ENCODE measurements around the gene CCDC88B. TPM values are rescaled to one million over a fixed set of nuclear protein-coding genes. Genes with fewer than 3 reads are reported as not detected.
"Not testable (repeated sequence)": the region's sequence is repeated elsewhere in the genome, so short reads cannot be mapped to it uniquely, and the experiment has no call there.

The CCDC88B gene
- total RNA-seq, 2 experiments from 2014 or later, result 152 to 164 TPM

GRCh38 chr11:64318766-64319761 is 20.9 kb upstream of the CCDC88B start:
- H3K27ac Mint-ChIP-seq, result peak overlapping the region; percentile 100
- peak overlapping the region; percentile 95 for H3K4me3 Mint-ChIP-seq
- H3K4me1 Mint-ChIP-seq, result peaks cover 39% of the 10 kb centered on the region
- CTCF ChIA-PET, result interaction anchor here (1.4 to 3.5 kb wide), 9 partner anchors 12 to 369 kb away, joined by 3 to 140 read pairs (median 10); partner anchors contain the start of genes FERMT3 and FKBP2
- DNase-seq, result peak; percentile 41
- H3K27me3 Mint-ChIP-seq, result no peaks in the 10 kb centered on the region
- peaks cover 19% of the 10 kb centered on the region for H3K36me3 Mint-ChIP-seq
- no peak for ATAC-seq
- H3K9me3 Mint-ChIP-seq (ENCODE audit: low read depth), result no peaks in the 10 kb centered on the region

- Mint-ChIP-seq H3K4me3 (no peak overlapping the region), H3K4me1 (peaks cover 35% of the 10 kb centered on the region), H3K27ac (no peak overlapping the region), H3K9me3 (ENCODE audit: low read depth) (no peaks in the 10 kb centered on the region), H3K27me3 (no peaks in the 10 kb centered on the region), H3K36me3 (peaks cover 16% of the 10 kb centered on the region)
- CTCF ChIA-PET, result interaction anchor here (1.7 kb wide), 1 partner anchor 11 kb away, joined by 9 read pairs; no protein-coding TSS in a partner anchor
- DNase-seq (no peak), ATAC-seq (no peak)
Observed at GRCh38 chr11:64320556-64320955, 19.4 kb upstream of the CCDC88B start.

GRCh38 chr11:64321026-64321425 is 19.0 kb upstream of the CCDC88B start:
- Mint-ChIP-seq H3K27ac (peak overlapping the region; percentile 52), H3K9me3 (ENCODE audit: low read depth) (no peaks in the 10 kb centered on the region), H3K4me3 (no peak overlapping the region), H3K36me3 (peaks cover 16% of the 10 kb centered on the region), H3K27me3 (no peaks in the 10 kb centered on the region), H3K4me1 (peaks cover 35% of the 10 kb centered on the region)
- ATAC-seq, result no peak
- no peak for DNase-seq
- CTCF ChIA-PET, result interaction anchor here (3.5 kb wide), 1 partner anchor 11 kb away, joined by 13 read pairs; no protein-coding TSS in a partner anchor

- Mint-ChIP-seq H3K27me3 (no peaks in the 10 kb centered on the region), H3K4me3 (no peak overlapping the region), H3K9me3 (ENCODE audit: low read depth) (no peaks in the 10 kb centered on the region), H3K36me3 (peaks cover 16% of the 10 kb centered on the region), H3K27ac (no peak overlapping the region), H3K4me1 (peaks cover 31% of the 10 kb centered on the region)
- CTCF ChIA-PET, result interaction anchor here (3.5 kb wide), 1 partner anchor 10 kb away, joined by 13 read pairs; no protein-coding TSS in a partner anchor
- ATAC-seq (no peak), DNase-seq (no peak)
Observed at GRCh38 chr11:64321533-64321932, 18.5 kb upstream of the CCDC88B start.

GRCh38 chr11:64322925-64323260 is 17.1 kb upstream of the CCDC88B start:
- H3K27ac Mint-ChIP-seq, result no peak overlapping the region
- no peak for ATAC-seq
- peaks cover 11% of the 10 kb centered on the region for H3K36me3 Mint-ChIP-seq
- peaks cover 23% of the 10 kb centered on the region for H3K4me1 Mint-ChIP-seq
- DNase-seq, result no peak
- H3K9me3 Mint-ChIP-seq (ENCODE audit: low read depth), result no peaks in the 10 kb centered on the region
- H3K4me3 Mint-ChIP-seq, result no peak overlapping the region
- H3K27me3 Mint-ChIP-seq, result no peaks in the 10 kb centered on the region
- CTCF ChIA-PET, result interaction anchor here (3.5 kb wide), 1 partner anchor 9 kb away, joined by 13 read pairs; no protein-coding TSS in a partner anchor

- Mint-ChIP-seq H3K9me3 (ENCODE audit: low read depth) (no peaks in the 10 kb centered on the region), H3K27me3 (no peaks in the 10 kb centered on the region), H3K4me3 (no peak overlapping the region), H3K27ac (no peak overlapping the region), H3K4me1 (peaks cover 21% of the 10 kb centered on the region), H3K36me3 (peaks cover 9% of the 10 kb centered on the region)
- CTCF ChIA-PET, result interaction anchor here (3.5 kb wide), 1 partner anchor 8 kb away, joined by 13 read pairs; no protein-coding TSS in a partner anchor
- DNase-seq, result no peak
- no peak for ATAC-seq
Observed at GRCh38 chr11:64323373-64323772, 16.6 kb upstream of the CCDC88B start.

- H3K9me3 Mint-ChIP-seq (ENCODE audit: low read depth); H3K27me3 Mint-ChIP-seq; ATAC-seq; H3K36me3 Mint-ChIP-seq; DNase-seq; H3K27ac Mint-ChIP-seq; H3K4me3 Mint-ChIP-seq: not testable (repeated sequence)
- peaks cover 19% of the 10 kb centered on the region for H3K4me1 Mint-ChIP-seq
- CTCF ChIA-PET, result interaction anchor here (3.5 kb wide), 1 partner anchor 8 kb away, joined by 13 read pairs; no protein-coding TSS in a partner anchor
Observed at GRCh38 chr11:64323984-64324383, 16.0 kb upstream of the CCDC88B start.

- DNase-seq (no peak), ATAC-seq (no peak)
- CTCF ChIA-PET, result interaction anchor here (0.9 to 3.5 kb wide), 2 partner anchors 7 to 20 kb away, joined by 3 to 13 read pairs; no protein-coding TSS in a partner anchor
- no peaks in the 10 kb centered on the region for H3K27me3 Mint-ChIP-seq
- no peak overlapping the region for H3K27ac Mint-ChIP-seq
- H3K4me3 Mint-ChIP-seq, result no peak overlapping the region
- H3K36me3 Mint-ChIP-seq, result peaks cover 9% of the 10 kb centered on the region
- H3K9me3 Mint-ChIP-seq (ENCODE audit: low read depth), result no peaks in the 10 kb centered on the region
- peaks cover 13% of the 10 kb centered on the region for H3K4me1 Mint-ChIP-seq
Observed at GRCh38 chr11:64324692-64325469, 15.1 kb upstream of the CCDC88B start.

GRCh38 chr11:64327375-64327774 is 12.6 kb upstream of the CCDC88B start:
- ATAC-seq (no peak), DNase-seq (no peak)
- Mint-ChIP-seq H3K27me3 (no peaks in the 10 kb centered on the region), H3K4me3 (no peak overlapping the region), H3K4me1 (peaks cover 25% of the 10 kb centered on the region), H3K9me3 (ENCODE audit: low read depth) (no peaks in the 10 kb centered on the region), H3K27ac (no peak overlapping the region), H3K36me3 (no peaks in the 10 kb centered on the region)
- CTCF ChIA-PET, result interaction anchor here (1.2 to 1.4 kb wide), 2 partner anchors 10 to 13 kb away, joined by 3 to 4 read pairs; partner anchors contain the start of genes CCDC88B, PRDX5 and TRMT112

- Mint-ChIP-seq H3K27ac (no peak overlapping the region), H3K9me3 (ENCODE audit: low read depth) (no peaks in the 10 kb centered on the region), H3K36me3 (no peaks in the 10 kb centered on the region), H3K4me1 (peaks cover 27% of the 10 kb centered on the region), H3K27me3 (no peaks in the 10 kb centered on the region), H3K4me3 (no peak overlapping the region)
- no peak for ATAC-seq
- DNase-seq, result no peak
- CTCF ChIA-PET, result interaction anchor here (1.2 to 1.4 kb wide), 2 partner anchors 10 to 12 kb away, joined by 3 to 4 read pairs; partner anchors contain the start of genes CCDC88B, PRDX5 and TRMT112
Observed at GRCh38 chr11:64327993-64328392, 12.0 kb upstream of the CCDC88B start.

GRCh38 chr11:64330888-64331287 is 9.1 kb upstream of the CCDC88B start:
- peak overlapping the region; percentile 53 for H3K27ac Mint-ChIP-seq
- ATAC-seq (no peak), DNase-seq (peak; percentile 40)
- peaks cover 9% of the 10 kb centered on the region for H3K36me3 Mint-ChIP-seq
- CTCF ChIA-PET, result interaction anchor here (0.6 to 7.7 kb wide), 26 partner anchors 8 to 428 kb away, joined by 3 to 140 read pairs (median 4); partner anchors contain the start of genes CATSPERZ, CCDC88B, ESRRA and FKBP2
- no peaks in the 10 kb centered on the region for H3K9me3 Mint-ChIP-seq (ENCODE audit: low read depth)
- no peak overlapping the region for H3K4me3 Mint-ChIP-seq
- peaks cover 43% of the 10 kb centered on the region for H3K4me1 Mint-ChIP-seq
- no peaks in the 10 kb centered on the region for H3K27me3 Mint-ChIP-seq

- no peaks in the 10 kb centered on the region for H3K27me3 Mint-ChIP-seq
- H3K4me3 Mint-ChIP-seq, result peak overlapping the region; percentile 16
- H3K27ac Mint-ChIP-seq, result peak overlapping the region; percentile 83
- DNase-seq, result peak; percentile 96
- CTCF ChIA-PET, result interaction anchor here (0.6 to 7.7 kb wide), 33 partner anchors 9 to 413 kb away, joined by 3 to 140 read pairs (median 4); partner anchors contain the start of genes CATSPERZ, CCDC88B, DNAJC4 and ESRRA
- H3K9me3 Mint-ChIP-seq (ENCODE audit: low read depth), result no peaks in the 10 kb centered on the region
- peaks cover 9% of the 10 kb centered on the region for H3K36me3 Mint-ChIP-seq
- ATAC-seq, result peak; percentile 95
- H3K4me1 Mint-ChIP-seq, result peaks cover 48% of the 10 kb centered on the region
Observed at GRCh38 chr11:64331569-64332371, 8.2 kb upstream of the CCDC88B start.
